Ishikawa (cell line): ENCODE measurements around the gene BBS9.

ENCODE experiments used
- CEBPB ChIP-seq: IDR thresholded peaks from 2 replicates; pipeline ENCODE4 v1.6.1; 2012
- CREB1 ChIP-seq: IDR thresholded peaks from 2 replicates; pipeline ENCODE4 v1.6.1; 2012; ENCODE audit warnings: low read depth
- EGR1 ChIP-seq: IDR thresholded peaks from 2 replicates; pipeline ENCODE4 v1.6.1; 2012
- EP300 ChIP-seq: IDR thresholded peaks from 2 replicates; pipeline ENCODE4 v1.6.1; 2012; ENCODE audit warnings: borderline replicate concordance
- FOXM1 ChIP-seq: IDR thresholded peaks from 2 replicates; pipeline ENCODE4 v1.6.1; 2012; ENCODE audit warnings: low read depth, borderline replicate concordance
- MAX ChIP-seq: IDR thresholded peaks from 2 replicates; pipeline ENCODE4 v1.6.1; 2012
- NFIC ChIP-seq: IDR thresholded peaks from 2 replicates; pipeline ENCODE4 v1.6.1; 2012
- RAD21 ChIP-seq: IDR thresholded peaks from 2 replicates; pipeline ENCODE4 v1.6.1; 2012; ENCODE audit warnings: low read depth
- REST ChIP-seq: IDR thresholded peaks from 2 replicates; pipeline ENCODE4 v1.6.1; 2012; ENCODE audit warnings: low read depth, mild to moderate bottlenecking
- TAF1 ChIP-seq: IDR thresholded peaks from 2 replicates; pipeline ENCODE4 v1.6.1; 2012; ENCODE audit warnings: low read depth, mild to moderate bottlenecking
- TCF12 ChIP-seq: IDR thresholded peaks from 2 replicates; pipeline ENCODE4 v1.6.1; 2012; ENCODE audit warnings: low read depth
- TEAD4 ChIP-seq: IDR thresholded peaks from 2 replicates; pipeline ENCODE4 v1.6.1; 2012
- USF1 ChIP-seq: IDR thresholded peaks from 2 replicates; pipeline ENCODE4 v1.6.1; 2012
- YY1 ChIP-seq: IDR thresholded peaks from 2 replicates; pipeline ENCODE4 v1.6.1; 2012; ENCODE audit warnings: low read depth
- ZBTB7A ChIP-seq: IDR thresholded peaks from 2 replicates; pipeline ENCODE4 v1.6.1; 2012; ENCODE audit warnings: low read depth

BBS9 gene

GRCh38 chr7:33310546-33310945 lies 181.2 kb downstream of the BBS9 start:
- TF ChIP-seq TEAD4 (no peak), EP300 (no peak), YY1 (no peak), CREB1 (no peak), MAX (no peak), TCF12 (no peak), USF1 (no peak), NFIC (no peak), FOXM1 (no peak), CEBPB (no peak), ZBTB7A (no peak), TAF1 (no peak), REST (no peak), EGR1 (no peak), RAD21 (no peak)

GRCh38 chr7:33325754-33326484 lies 196.6 kb downstream of the BBS9 start:
- TF ChIP-seq EP300 (no peak), EGR1 (no peak), FOXM1 (no peak), MAX (no peak), REST (no peak), USF1 (no peak), RAD21 (no peak), TCF12 (no peak), CEBPB (no peak), TEAD4 (no peak), ZBTB7A (no peak), CREB1 (no peak), TAF1 (no peak)

GRCh38 chr7:33326485-33326848 lies 197.1 kb downstream of the BBS9 start:
- TF ChIP-seq TCF12 (no peak), EGR1 (no peak), ZBTB7A (no peak), USF1 (no peak), TAF1 (no peak), TEAD4 (no peak)

GRCh38 chr7:33327427-33327826 lies 198.1 kb downstream of the BBS9 start:
- TF ChIP-seq RAD21 (no peak), TEAD4 (no peak), ZBTB7A (no peak), YY1 (no peak), EP300 (no peak), CREB1 (no peak), EGR1 (no peak), NFIC (no peak), USF1 (no peak), FOXM1 (no peak), CEBPB (no peak), TCF12 (no peak)

- TF ChIP-seq RAD21 = peak; percentile 68
- no peak for TF ChIP-seq NFIC
Measured at GRCh38 chr7:33334349-33334748, 205.0 kb downstream of the BBS9 start.

- TF ChIP-seq TAF1 = no peak
- no peak for TF ChIP-seq CREB1
- TF ChIP-seq RAD21 = no peak
Measured at GRCh38 chr7:33336820-33337219, 207.5 kb downstream of the BBS9 start.
